Medulla oblongata (tissue), 1 donor: ENCODE measurements around the gene CX3CL1.
"Not testable (repeated sequence)": the region's sequence is repeated elsewhere in the genome, so short reads cannot be mapped to it uniquely, and the experiment has no call there.

ENCODE experiments used
- DNase-seq: peaks from one replicate; pipeline ENCODE4 v3.0.0-alpha.2; 2015; ENCODE audit errors: extremely low spot score

Gene CX3CL1

DNA sequence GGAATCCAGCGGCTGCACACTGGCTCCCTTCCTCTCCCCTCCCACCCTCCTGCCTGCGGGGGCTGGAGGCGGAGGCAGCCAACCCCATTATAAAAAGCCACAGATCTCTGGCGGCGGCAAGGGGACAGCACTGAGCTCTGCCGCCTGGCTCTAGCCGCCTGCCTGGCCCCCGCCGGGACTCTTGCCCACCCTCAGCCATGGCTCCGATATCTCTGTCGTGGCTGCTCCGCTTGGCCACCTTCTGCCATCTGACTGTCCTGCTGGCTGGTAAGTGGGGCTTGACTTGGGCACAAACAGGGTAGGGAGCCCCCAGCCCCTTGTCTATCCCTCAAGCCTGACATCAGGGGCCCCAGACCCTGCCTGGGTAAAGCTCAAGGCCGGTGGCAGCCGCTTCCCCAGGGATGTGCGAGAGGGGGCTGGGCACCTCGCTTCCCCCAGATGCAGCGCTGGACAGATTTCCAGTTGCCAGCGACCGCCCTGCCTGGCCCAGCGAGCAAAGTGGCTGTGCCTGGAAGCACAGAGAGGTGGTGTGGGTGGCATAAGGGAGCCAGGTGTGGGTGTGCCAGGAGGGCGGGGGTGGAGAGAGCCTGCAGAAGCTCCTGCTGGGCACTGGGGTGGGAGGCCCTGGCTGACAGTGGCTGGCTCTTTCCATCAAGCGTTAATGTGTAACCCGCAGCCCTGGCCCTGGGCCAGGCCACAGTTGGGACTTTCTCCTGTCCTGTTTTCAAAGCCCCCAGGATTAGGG lies at the start of gene CX3CL1:
Gene CX3CL1 (plus strand): TSS at position 119 of the 745 bp plus-strand sequence. CDS start 79 bp downstream, at position 198.
- DNase-seq: peak; percentile 86

GRCh38 chr16:57324749-57325148 lies 47.5 kb upstream of the CX3CL1 start:
- no peak for DNase-seq

GRCh38 chr16:57325458-57325857 lies 46.8 kb upstream of the CX3CL1 start:
- DNase-seq: no peak

DNA sequence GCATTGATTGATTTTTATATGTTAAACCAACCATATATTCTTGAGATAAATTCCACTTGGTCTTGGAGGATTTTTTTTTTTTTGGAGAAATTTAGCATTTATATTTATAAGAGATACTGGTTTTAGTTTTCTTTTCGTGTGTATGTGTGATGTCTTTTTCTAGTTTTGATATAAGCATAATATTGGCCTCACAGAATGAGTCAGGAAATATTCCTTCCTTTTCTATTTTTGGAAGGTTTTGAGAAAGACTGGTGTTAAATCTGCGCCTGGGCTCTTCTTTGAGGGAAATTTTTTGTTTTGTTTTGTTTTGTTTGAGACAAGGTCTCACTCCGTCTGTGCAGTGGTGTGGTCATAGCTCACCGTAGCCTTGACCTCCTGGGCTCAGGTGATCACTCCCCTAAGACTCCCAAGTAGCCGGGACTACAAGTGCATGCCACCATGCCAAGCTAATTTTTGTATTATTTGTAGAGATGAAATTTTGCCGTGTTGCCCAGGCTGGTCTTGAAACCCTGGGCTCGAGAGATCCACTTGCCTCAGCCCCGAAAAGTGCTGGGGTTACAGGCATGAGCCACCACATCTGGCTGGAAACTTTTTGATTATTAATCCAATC lies 42.5 kb upstream of the CX3CL1 start:
- DNase-seq: no peak

DNA sequence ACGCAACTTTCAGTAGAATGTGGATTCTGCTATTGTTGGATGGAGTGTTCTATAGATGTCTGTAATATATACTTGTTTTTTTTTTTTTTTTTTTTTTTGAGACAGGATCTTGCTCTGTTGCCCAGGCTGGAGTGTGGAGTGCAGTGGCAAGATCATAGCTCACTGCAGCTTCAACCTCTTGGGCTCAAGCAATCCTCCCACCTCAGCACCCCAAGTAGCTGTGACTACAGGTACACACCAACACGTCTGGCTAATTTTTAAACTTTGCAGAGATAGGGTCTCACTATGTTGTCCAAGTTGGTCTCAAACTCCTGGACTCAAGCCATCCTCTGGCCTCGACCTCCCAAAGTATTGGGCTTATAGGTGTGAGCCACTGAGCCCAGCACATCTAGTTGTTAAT lies 40.9 kb upstream of the CX3CL1 start:
- DNase-seq: no peak

DNA sequence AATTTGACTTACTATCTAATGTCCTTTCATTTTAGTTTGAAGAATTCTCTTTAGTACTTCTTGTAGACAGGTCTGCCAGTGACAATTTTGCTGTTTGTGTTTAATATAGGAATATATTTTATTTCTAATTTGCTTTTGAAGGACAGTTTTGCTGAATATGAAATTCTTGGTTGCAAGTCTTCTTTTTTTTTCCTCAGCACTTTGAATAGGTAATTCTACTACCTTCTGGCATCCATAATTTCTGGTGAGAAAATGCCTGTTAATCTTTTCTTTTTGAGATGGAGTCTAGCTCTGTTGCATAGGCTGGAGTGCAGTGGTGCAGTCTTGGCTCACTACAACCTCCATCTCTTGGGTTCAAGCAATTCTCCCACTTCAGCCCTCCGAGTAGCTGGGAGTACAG lies 38.9 kb upstream of the CX3CL1 start:
- no peak for DNase-seq

DNA sequence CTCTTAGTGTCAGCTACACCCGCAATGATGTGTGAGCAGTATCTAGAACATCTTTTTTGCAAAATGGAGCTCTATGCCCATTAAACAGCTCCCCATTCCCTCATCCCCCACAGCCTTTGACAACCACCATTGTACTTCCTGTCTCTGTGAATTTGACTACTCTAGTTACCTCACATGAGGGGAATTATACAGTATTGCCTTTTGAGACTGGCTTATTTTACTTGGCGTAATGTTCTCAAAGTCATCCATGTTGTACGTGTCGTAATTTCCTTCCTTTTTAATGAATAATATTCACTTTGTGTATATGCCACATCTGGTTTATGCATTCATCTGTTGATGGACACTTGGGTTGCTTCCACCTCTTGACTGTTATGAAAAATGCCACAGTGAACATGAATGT lies 36.9 kb upstream of the CX3CL1 start:
- DNase-seq: no peak

DNA sequence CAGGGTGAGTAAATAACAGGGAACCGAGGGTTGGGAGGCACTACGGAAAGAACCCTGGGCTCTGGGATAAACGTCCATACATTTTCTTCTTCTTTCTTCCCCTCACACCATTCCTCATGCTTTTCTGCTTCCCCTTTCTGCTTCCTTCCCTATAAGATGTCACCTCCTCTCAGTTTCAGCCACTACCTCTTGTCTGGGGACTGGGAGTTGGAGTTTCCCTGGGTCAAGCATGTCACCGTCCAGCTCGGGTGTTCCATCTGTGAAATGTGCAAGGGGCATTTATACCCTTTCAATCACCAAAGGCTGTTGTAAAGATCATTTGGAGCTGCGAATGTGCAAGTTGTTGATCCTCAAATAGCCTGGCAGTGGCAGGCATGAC lies 31.2 kb upstream of the CX3CL1 start:
- peak; percentile 26 for DNase-seq

- no peak for DNase-seq
Measured at GRCh38 chr16:57341441-57342303, 30.6 kb upstream of the CX3CL1 start.

DNA sequence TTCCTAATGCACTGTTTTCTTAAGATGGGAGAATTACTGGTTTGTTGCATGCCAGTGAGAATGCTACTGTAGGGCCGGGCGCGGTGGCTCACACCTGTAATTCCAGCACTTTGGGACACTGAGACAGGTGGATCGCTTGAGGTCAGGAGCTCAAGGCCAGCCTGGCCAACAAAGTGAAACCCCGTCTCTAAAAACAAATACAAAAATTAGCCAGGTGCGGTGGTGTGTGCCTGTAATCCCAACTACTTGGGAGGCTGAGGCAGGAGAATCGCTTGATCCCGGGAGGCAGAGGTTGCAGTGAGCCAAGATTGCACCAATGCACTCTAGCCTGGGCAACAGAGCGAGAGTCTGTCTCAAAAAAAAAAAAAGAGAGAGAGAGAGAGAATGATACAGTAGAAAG lies 29.7 kb upstream of the CX3CL1 start:
- DNase-seq: not testable (repeated sequence)

DNA sequence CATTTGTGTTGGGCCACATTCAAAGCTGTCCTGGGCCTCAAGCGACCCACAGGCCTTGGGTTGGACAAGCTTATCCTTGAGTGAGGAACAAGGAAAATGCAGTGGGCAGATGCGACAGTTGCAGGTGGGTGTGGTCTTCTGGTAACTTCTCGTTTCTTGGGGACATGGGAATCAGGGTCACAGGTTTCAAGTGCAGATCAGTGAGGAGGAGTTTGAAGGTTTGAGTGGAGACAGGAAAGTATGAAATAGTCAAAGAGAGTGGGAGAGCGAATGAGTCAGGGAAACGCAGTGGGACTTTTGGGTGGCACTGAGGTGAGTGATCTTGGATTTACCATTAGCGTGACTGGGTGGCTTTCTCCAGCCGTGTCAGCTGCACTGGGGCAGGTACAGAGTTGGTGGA lies 29.1 kb upstream of the CX3CL1 start:
- no peak for DNase-seq

DNA sequence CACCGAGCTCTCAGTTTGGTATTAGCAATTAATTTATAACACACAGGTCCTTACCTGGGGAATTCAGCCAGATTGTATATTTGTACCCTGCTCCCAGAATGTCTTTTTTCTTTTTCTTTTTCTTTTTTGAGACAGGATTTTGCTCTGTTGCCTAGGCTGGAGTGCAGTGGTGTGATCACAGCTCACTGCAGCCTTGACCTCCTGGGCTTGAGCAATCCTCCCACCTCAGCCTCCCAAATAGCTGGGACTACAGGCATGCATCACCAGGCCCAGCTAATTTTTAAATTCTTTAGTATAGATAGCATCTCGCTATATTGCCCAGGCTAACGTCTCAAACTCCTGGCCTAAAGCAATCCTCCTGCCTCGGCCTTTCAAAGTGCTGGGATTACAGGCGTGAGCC lies 28.2 kb upstream of the CX3CL1 start:
- DNase-seq: not testable (repeated sequence)

DNA sequence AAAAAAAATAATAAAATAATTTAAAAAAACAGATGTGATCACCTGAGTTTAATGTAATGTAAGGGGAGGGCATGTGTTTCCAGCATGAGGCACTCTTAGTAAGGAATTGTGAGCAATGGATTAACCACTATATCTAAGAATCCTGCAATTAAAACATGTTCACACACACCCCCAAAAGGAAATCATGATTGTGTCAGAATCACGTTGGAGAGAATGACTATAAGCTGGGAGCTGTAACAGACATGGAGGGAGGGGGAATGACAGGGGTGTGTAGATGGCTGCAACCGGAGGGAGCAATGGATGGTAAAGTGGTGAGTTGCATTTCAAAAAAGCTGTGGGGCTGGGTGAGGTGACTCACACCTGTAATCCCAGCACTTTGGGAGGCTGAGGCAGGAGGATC lies 27.3 kb upstream of the CX3CL1 start:
- no peak for DNase-seq

GRCh38 chr16:57345666-57346204 lies 26.6 kb upstream of the CX3CL1 start:
- no peak for DNase-seq

DNA sequence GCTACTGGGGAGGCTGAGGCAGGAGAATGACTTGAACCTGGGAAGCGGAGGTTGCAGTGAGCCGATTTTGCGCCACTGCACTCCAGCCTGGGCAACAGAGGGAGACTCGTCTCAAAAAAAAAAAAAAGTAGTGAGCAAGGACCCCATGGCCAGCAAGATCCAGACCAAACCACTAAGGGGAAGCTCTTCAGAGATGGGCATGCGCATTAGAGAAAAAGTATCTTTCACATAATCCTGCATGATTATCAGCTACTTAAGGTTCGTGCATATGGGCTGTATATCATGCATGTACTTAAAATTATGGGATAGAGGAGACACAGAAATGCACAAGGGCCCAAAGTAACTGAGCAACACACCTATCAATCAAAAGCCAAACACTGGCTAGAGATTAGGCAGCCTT lies 24.4 kb upstream of the CX3CL1 start:
- no peak for DNase-seq

GRCh38 chr16:57348327-57348726 lies 24.0 kb upstream of the CX3CL1 start:
- no peak for DNase-seq

DNA sequence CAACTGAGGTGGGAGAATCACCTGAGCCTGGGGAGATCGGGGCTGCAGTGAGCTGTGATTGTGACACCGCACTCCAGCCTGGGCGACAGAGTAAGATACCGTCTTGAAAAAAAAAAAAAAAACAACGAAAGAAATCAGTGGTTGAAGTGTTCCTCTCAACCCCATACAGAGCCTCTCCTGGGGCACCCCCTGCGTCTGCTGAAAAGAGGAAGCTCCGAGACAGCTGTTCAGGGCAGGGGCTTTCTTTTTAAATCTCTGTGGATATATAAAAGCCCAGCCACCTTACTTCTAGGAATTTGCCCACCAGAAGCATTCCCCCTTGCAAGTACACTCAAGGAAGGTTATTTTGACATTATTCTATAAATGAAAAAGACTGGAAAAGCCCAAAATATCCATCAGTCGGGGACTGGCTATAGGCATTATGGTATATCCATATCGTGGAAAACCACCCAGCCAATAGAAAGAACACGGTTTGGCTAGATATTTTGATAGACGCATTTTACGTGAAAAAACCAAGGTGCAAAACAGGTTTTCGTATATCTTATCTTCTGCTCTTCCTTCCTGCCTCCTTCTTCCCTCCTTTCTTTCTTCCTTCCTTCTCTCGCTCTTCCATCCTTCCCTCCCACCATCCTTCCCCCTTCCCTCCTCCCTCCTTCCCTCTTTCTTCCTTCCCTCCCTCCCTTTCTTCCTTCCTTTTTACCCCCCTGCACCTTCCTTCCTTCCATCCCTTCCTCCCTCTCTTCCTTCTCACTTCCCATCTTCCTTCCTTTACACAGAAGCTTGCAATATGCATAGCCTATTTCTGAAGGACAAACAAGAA lies 22.9 kb upstream of the CX3CL1 start:
- peak; percentile 45 for DNase-seq

GRCh38 chr16:57352636-57353047 lies 19.6 kb upstream of the CX3CL1 start:
- DNase-seq: no peak

GRCh38 chr16:57354311-57354710 lies 18.0 kb upstream of the CX3CL1 start:
- DNase-seq: no peak

DNA sequence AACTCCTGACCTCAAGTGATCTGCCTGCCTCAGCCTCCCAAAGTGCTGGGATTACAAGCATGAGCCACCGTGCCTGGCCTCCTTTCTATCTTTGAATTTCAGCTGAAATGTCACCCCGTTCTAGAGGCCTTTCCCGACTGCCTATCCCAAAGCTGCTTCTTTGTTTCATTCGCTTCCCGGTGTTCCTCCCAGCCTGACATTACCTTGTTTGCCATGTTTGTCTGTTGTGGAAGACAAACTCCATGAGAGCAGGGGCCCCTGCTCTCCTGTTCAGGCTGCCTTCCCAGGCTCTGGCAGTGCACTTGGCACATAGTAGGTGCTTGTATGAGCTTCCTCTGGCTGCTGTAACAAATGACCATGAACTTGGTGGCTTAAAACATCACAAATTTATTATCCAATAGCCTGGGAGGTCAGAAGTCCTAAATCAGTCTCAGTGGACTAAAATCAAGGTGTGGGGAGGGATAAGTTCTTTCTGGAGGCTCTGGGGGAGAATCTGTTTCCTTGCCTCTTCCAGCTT lies 16.3 kb upstream of the CX3CL1 start:
- DNase-seq: no peak

GRCh38 chr16:57356547-57356946 lies 15.7 kb upstream of the CX3CL1 start:
- DNase-seq: no peak
